NCI-H2029 (cell line): ENCODE data around the gene SAMD7.

ENCODE experiments used
- DNase-seq: peaks from one replicate; lab custom pipeline; 2025; lab: John Stamatoyannopoulos, UW

The SAMD7 gene

GRCh38 chr3:169911272-169911671, at the start of gene SAMD7:
SAMD7 (plus strand) TSS chr3:169911572; CDS start chr3:169919499, 7,927 bp downstream.
- no peak for DNase-seq

- DNase-seq = no peak
Observed at GRCh38 chr3:169861871-169862270, 49.5 kb upstream of the SAMD7 start.

GRCh38 chr3:169863458-169863899, 47.9 kb upstream of the SAMD7 start:
- peak; percentile 69 for DNase-seq

- DNase-seq = no peak
Observed at GRCh38 chr3:169864270-169864669, 47.1 kb upstream of the SAMD7 start.

GRCh38 chr3:169865176-169865767, 46.1 kb upstream of the SAMD7 start:
- DNase-seq = no peak

GRCh38 chr3:169867584-169868210, 43.7 kb upstream of the SAMD7 start:
- DNase-seq = no peak

- no peak for DNase-seq
Observed at GRCh38 chr3:169868369-169868768, 43.0 kb upstream of the SAMD7 start.

- DNase-seq = peak; percentile 72
Observed at GRCh38 chr3:169869484-169870220, 41.7 kb upstream of the SAMD7 start, which contains the start of gene LRRC31. LRRC31 (minus strand) TSS chr3:169869935; CDS start chr3:169869807, 128 bp downstream.

- no peak for DNase-seq
Observed at GRCh38 chr3:169871129-169871886, 40.1 kb upstream of the SAMD7 start.

- no peak for DNase-seq
Observed at GRCh38 chr3:169879013-169879557, 32.3 kb upstream of the SAMD7 start.

GRCh38 chr3:169879845-169880575, 31.4 kb upstream of the SAMD7 start:
- no peak for DNase-seq

- DNase-seq = no peak
Observed at GRCh38 chr3:169880576-169881250, 30.7 kb upstream of the SAMD7 start.

- peak; percentile 7 for DNase-seq
Observed at GRCh38 chr3:169886671-169887070, 24.7 kb upstream of the SAMD7 start.

- no peak for DNase-seq
Observed at GRCh38 chr3:169891886-169892285, 19.5 kb upstream of the SAMD7 start.

- DNase-seq = no peak
Observed at GRCh38 chr3:169894110-169894509, 17.3 kb upstream of the SAMD7 start.

GRCh38 chr3:169895072-169895471, 16.3 kb upstream of the SAMD7 start:
- DNase-seq = no peak

- no peak for DNase-seq
Observed at GRCh38 chr3:169897284-169897683, 14.1 kb upstream of the SAMD7 start.

- DNase-seq = no peak
Observed at GRCh38 chr3:169901453-169901852, 9.9 kb upstream of the SAMD7 start.

GRCh38 chr3:169905404-169905803, 6.0 kb upstream of the SAMD7 start:
- DNase-seq = no peak

GRCh38 chr3:169907476-169907875, 3.9 kb upstream of the SAMD7 start:
- DNase-seq = no peak

GRCh38 chr3:169907944-169908343, 3.4 kb upstream of the SAMD7 start:
- no peak for DNase-seq
